ENCODE measurements around the gene KMT2A.

DNA sequence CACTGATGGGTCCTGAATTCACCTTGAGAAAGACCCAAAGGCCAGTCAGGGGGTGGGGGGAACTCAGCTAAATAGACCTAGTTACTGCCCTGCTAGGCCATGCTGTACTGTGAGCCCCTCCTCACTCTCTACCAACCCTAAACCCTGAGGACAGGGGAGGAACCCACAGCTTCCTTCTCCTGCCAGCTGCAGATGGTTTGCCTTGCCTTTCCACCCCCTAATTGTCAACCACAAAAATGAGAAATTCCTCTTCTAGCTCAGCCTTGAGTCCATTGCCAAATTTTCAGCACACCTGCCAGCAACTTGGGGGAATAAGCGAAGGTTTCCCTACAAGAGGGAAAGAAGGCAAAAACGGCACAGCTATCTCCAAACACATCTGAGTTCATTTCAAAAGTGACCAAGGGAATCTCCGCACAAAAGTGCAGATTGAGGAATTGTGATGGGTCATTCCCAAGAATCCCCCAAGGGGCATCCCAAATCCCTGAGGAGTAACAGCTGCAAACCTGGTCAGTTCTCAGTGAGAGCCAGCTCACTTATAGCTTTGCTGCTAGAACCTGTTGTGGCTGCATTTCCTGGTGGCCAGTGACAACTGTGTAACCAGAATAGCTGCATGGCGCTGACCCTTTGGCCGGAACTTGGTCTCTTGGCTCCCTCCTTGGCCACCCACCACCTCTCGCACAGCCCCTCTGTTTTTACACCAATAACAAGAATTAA lies 88.6 kb downstream of the KMT2A start:
- TF ChIP-seq, protein P1, sequence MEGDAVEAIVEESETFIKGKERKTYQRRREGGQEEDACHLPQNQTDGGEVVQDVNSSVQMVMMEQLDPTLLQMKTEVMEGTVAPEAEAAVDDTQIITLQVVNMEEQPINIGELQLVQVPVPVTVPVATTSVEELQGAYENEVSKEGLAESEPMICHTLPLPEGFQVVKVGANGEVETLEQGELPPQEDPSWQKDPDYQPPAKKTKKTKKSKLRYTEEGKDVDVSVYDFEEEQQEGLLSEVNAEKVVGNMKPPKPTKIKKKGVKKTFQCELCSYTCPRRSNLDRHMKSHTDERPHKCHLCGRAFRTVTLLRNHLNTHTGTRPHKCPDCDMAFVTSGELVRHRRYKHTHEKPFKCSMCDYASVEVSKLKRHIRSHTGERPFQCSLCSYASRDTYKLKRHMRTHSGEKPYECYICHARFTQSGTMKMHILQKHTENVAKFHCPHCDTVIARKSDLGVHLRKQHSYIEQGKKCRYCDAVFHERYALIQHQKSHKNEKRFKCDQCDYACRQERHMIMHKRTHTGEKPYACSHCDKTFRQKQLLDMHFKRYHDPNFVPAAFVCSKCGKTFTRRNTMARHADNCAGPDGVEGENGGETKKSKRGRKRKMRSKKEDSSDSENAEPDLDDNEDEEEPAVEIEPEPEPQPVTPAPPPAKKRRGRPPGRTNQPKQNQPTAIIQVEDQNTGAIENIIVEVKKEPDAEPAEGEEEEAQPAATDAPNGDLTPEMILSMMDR (conservative IDR thresholded peaks at IDR 0.05 in 1 of 2, IDR thresholded peaks at IDR 0.05 in 1 of 2; ENCODE audit: extremely low read depth in 1 of 2, insufficient read depth in 1 of 2, low read depth in 1 of 2, low read length in 2 of 2), result no peak
- no peak for TF ChIP-seq EZH2 (IDR thresholded peaks at IDR 0.05; ENCODE audit: borderline replicate concordance, low read length)
